Measurements from ENCODE around the gene FOXO6.

Gene FOXO6

GRCh38 chr1:41428738-41429640 lies 67.8 kb downstream of the FOXO6 start:
- no peak for DNase-seq

- no peak for DNase-seq
Observed at GRCh38 chr1:41429641-41430035, 68.4 kb downstream of the FOXO6 start.

- no peak for DNase-seq
Observed at GRCh38 chr1:41430069-41430468, 68.8 kb downstream of the FOXO6 start.

GRCh38 chr1:41430582-41430981 lies 69.3 kb downstream of the FOXO6 start:
- DNase-seq = no peak

- no peak for DNase-seq
Observed at GRCh38 chr1:41431490-41432350, 70.5 kb downstream of the FOXO6 start.
